NCI-H510A (cell line): ENCODE data around the gene ZNF438.

Experiments
- DNase-seq: peaks from one replicate; lab custom pipeline; 2025; lab: John Stamatoyannopoulos, UW

ZNF438 gene

DNA sequence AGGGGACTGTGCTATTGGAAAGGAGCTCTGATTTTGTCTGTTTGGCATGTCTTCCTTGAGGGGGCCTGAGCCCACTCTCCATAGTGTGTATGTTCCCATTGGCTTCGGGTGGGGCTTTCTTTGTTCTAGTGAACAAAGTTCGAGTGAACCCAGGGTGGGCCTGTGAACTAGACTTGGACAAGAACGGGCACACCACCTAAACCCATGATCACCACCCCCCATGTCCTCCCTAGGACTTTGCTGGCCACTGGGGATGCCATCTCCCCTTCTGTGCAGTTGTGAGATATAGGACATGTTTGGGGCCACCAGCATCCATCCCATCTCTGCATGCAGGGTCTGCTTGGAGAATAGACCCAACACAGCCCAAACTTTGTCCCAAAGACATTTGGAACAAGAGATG, 206.6 kb downstream of the ZNF438 start:
- DNase-seq: no peak

DNA sequence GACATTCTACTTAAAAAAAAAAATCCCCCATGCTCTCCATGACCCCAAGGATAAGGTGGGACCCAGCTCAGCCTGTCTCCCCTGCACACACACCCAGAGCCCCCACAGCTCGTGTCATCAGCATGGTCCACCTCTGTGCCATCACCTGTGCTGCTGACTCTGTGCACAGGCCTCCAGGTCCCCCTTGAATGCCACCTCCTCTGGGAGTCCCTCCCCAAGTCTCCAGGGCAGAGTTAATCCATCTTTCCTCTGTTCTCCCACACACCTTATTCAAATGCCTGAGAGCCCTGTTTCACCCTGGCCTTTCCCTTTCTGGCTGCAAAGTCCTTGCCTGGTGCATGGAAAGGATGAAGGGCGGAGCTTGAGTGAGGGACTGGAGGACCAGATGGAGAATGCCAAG, 208.0 kb downstream of the ZNF438 start:
- DNase-seq: no peak

DNA sequence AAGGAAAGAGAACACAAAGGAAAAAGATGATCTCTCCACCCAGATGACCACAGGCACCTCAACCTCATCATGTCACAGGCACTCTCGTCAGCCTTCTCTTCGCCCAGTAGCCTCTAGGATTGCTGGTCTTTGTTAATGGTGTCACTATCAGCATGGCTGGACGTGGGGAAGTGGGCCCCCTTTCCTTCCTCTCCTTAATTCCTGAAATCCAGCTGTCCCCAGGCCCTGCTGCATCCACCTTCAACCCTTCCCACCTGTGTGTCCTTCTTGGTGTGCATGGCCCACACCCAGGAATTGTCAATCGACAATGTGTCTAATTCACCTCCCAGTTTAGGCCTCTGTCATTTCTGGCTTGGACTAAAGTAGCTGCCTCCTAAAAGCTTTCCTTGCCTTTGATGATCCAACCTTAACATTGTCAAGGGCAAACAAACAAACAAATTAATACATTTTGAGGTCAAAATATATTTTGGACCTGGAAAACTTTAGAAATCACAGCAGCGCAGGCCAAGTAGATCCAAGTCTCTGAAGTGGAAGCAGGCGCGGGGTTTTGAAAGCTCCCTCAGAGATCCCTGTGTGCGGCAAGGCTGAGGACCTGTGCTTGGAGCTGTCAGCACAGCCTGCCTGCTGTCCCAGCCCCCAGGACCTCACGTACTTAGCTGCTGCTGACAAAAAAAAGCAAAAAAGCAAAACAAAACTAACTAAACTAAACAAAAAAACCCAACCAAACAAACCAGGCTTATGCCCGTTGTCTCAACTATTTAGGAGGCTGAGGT, 208.8 kb downstream of the ZNF438 start:
- no peak for DNase-seq

DNA sequence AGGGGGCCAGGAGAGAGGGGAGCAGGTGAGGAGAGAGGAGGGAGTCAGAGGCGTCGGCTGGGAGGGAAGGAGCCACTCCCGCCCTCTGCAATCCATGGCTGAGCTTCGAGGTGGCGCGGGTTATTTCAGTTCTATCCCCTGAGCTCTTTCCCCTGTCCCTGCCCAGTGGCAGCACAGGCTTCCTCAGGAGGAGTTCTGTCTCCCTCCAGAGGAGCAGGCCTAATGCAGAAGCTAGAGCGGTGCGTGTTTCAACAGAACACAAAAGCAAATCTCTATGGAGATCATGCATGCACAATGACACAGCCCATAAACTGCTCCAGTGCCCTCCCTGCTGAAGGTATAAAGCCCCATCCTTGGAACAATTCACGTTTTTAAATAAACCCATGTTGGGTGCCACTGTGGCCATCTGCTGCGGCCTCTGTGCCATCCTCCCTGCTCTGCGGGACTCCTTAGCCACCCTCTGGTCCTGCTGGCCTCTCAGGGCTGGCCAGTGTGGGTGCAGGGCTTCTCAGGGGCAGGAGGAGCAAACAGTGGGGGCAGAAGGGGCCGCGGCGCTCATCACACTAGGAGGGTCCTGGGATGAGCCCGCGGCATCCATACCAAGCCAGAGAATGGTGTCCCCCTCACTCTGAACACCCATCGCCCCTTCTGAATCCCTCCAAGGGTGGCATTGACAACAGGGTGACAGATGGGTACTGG, 209.5 kb downstream of the ZNF438 start:
- DNase-seq: no peak

DNA sequence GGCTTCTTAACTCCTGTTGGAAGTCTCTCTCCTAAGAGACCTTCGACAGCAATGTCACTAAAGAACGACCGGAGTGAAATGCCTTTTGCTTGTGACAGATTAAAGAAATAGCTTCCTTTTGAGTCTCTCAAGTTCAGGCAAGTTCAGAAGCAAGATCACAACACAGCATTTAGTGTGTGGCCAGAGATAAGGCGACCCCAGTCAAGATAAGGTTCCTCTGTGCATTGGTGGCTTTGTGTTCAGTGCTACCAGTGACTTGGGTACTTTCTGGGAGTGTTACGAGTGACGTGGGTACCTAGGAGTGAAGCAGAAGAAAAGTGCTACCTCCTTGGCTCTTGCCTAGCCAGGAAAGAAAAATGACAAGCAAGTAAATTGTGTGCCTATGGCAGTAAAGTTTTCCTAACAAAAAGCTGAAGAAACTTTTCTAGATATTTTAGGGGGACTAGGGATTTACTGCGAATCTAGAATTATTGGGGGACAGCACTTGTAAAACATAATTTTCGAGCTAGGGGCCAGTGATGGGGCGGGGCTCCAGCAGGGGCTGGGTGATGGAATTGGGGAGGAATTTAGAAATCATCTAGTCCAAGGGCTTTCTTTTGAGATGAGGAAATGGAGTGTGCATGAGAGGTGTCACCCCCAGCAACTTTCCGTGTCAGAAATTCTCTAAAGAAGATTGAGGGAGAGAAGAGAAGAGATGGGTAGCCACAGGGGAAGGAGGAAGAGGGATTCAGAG, 210.2 kb downstream of the ZNF438 start:
- DNase-seq: no peak

DNA sequence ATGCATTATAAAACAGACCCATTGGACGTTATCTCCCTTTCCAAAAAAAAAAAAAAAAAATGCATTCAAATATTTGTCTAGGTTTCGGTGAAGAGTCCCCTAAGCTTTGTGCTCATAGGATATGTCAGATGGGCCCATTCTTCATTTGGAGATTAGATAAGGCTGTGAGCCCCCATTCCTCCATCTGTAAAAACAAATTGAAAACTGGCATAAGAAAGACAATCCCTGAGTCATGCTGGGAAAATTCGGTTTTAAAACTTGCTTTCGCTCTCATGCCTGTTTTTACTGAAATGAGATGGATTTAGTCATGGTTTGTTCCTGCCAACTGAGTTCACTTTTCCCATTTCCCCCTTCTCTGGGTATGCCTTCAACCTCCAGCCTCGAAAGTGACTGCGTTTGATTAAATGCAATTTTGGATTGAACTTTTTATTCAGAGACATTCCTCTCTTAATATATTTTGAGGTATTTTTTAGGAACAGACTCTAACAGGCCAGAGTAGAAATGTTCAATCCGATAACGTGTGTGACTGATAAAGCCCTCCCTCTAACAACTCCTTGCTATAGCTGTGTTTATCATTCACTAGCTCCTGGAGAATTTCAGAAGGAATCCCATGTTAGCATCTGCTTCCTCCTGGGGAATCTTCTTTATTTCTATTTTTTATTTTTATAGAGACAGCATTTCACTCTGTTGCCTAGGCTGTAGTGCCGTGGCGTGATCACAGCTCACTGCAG, 211.2 kb downstream of the ZNF438 start:
- DNase-seq: no peak

DNA sequence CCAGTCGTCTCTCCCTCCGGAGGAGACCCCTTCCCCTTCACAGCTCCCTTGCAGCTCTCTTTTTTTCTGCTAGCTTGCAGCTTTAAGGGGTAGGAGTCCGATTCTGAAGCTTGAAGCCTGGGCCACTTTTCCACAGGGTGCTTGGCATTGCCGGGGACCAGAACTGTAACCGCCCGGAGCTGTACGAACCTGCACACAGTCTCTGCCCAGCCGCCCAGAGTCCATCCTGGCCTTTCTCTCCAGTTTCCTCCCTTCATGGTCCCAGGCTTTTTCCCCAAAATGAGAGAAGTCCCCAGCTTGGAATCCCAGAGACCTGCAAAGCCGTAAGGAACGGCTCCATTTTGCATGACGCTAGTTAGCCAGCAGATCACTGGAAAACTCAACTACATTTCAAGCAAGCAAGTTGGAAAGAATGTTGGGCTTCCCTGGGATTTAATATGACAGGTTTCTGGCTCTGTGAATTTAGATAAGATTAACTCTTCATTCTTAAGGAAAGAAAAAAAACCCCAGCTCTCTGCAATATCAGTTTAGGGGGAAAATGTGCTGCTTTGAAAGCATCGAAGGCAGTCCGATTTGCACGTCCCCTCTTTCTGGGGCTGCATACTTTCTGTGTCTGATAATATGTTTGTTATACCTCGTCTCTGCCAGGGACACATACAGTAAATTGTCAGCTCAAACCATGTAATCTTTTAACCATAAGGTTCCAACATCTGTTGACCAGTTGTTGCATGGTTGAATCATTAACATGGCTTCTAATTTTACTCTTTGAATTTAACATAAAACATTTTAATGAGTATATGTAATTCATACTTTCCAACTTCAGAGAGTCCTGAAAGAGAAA, 212.1 kb downstream of the ZNF438 start:
- DNase-seq: no peak

DNA sequence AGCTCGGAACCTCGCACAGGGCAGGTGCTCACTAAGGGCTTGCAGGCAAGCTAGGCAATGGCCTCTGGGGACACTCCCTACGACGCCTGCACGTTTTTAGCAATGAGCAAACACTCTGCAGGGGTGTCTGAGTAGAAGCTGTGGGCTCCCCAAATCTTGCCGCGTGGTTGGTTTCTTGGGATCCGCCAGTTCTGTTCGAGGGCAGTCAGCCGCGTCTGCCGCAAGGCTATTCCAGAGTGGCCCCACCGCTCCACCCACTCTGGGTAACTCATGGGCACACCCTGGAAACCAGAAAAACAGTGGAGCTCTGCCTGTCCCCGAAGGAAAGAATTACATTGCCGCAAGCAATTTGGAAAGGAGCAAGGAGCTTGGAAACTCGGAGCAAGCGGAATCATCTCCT, 212.8 kb downstream of the ZNF438 start:
- no peak for DNase-seq

DNA sequence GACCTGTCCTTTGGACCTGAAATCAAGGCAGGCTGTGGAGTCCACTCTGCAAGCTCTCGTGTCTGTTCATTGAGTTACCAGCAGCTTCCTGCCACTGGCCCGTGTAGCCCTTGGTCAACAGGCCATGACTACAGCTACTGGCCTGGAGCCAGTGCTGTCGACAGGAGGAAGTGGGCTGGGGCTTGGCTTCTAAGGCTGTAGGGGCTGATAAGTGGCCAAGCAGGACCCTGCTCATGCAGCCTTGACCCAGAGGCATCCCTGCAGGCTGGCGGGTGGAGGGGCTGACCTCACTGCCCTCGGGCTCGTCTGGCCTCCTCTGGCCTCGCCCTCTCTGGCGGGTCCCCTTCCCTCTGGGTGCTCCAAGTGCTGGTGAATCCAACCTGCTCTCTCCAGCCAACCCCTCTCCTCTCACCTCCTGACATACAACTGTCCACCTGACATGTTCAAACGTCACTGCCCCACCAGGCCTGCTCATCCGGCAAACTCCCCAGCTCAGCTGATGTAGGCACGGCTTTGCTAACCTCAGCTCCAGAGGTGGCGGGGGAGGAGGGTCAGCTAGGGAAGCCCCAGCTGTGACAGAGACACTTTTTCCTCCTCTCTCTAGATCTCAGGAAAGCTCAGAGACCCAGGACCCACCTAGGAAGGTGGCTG, 213.5 kb downstream of the ZNF438 start:
- no peak for DNase-seq

DNA sequence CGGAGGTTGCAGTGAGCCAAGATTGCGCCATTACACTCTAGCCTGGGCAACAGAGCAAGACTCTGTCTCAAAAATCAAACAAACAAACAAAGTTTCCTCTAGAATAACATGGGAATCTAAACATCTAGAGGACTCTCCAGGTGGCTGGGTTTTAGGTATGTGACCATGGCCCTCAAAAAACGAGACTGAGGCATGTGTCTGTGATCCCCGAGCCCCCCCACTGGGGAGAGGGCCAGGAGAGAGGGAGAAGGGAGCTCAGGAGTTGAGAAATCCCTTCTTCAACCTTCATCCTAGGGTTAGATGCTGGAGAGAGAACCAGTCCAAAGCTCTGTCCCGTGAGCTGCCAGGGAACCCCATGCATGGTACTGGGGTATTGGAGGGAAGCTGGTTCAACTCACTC, 214.1 kb downstream of the ZNF438 start:
- no peak for DNase-seq

DNA sequence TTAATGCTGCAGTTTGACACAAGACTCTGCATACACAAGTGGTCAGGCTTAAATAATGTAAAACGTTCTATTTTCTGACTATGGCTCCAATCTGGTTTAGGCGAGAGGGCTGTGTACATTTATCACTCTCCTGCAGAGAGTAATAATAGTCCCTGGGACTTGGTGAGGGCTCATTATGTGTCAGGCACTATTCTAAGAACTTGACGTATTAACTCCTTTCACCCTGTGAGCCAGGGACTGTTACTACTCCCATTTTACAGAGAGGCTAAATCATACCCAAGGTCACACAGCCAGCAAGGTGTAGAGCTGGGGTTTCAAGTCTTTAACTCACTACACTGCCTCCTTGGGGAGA, 214.9 kb downstream of the ZNF438 start:
- DNase-seq: no peak

DNA sequence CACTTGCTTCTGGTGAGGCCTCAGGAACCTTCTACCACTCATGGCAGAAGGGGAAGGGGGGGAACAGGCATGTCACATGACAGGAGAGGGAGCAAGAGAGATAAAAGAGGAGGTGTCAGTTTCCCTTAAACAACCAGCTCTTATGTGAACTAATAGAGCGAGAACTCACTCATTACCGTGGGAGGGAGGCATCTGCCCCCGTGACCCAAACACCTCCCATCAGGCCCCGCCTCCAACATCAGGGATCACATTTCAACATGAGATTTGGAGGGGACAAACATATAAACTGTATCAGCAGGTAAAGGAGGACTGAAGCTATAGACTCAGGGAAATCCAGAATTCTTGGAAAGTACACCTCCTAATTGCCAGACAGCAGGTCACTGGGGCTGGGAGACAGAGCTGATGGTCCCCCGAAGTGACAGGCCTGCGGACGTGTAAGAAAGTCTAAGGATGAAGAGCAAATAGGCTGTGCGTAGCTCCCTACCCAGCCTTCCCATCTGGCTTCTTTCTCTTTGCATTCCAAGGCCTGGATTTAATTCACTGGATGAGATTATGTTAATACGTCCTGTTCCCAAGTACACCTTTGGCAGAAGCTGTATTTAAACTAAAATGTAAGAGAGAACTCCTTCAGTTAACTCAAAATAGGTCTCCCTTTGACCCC, 215.4 kb downstream of the ZNF438 start:
- no peak for DNase-seq

DNA sequence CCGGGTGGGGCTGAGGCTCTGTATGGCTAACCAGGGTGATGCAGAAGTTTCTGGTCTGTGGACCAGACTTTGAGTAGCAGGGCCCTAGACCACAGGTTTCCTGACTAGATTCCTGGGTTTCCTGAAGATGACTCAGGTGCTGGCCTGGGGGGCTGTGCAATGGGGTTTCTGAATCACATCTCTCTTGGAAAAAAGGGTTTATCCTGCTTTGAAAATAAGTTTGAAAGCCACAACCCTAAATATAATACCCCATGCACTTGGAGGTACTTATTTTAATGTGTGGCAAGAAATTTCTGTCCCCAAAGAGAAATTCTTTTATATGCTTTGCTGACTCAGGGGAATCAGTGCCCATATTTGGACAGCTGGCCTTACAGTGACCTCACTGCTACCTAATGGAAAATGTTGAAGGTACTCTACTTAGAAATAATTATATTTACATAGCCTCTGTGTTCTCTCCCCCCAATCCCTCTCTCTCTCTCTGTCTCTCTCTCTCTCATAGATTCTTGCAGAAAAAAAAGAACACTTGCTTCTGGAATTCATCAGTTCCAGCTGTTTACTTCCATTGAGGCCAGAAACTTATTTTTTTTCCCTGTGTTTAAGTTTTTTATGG, 217.7 kb downstream of the ZNF438 start:
- no peak for DNase-seq

DNA sequence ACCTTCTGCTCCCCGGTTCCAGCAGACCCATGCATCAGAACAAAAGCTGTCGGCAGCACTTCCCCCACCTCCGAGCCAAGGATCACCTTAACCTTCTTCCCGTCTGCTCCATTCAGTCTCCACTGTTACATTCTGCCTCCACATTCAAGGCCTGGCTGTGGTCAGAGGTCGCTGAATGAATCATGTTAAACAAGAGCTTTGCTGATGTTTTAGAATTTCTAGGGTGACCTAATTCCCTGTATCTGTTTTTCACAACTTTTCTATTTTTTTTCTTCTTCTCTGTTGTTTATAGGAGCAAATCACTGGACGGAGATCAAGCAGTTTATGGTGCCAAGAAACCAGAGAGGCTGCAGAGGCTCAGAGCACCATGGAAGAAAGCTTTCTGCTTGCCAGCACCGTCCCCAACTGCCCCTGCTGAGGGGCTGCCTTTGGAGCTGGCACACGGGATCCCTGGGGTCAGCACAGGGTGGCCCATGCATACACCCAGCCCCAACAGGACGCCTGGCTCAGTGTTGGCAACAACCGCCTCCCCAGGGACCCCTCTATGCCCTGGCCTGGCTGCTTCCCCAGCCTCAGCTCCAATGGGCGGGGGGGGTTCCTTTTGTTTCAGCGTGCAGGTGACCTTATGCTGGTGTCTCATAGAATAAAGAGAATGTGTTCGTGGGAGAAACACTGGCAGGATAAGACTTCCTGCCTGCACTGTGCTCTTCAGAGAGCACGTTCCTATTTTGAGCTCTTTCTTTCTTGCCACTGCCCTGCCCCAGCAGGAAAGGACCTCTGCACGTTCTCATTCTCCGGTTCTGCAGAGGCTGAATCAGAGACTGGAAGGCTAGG, 219.4 kb downstream of the ZNF438 start:
- DNase-seq: no peak

DNA sequence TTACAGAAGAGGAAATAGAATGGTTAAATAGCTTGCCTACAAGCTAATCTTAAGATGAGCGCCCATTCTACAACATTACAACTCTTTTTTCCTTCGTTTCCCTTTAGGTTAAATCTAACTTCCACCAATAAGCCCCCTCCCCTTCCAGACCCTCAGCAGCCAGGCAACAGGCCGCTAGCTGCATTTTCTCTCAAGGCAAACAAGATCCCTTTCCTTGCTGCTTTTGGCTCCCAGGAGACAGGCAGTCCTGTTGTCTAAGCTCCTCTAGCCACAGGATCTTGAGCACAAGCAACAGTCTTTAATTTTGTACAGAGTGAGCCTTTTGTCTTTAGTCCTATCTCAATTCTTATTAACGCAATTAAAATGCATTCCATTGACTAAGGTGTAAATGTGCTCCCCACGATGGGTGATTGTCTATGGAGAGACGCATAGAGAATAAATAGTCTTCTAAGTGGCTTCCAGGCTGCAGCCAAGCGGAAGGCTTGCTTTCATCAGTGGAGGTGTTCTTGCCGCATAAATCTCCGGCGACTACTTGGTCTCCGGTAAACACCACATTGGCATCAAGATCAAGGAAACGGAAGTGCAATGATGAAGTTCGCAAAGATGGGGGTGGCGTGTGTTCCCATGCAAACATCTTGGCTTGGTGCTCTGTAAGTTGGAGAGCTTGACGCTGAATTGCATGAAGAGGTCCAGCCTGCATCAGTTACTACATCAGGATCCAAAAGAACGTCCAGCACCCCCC, 220.2 kb downstream of the ZNF438 start:
- DNase-seq: no peak

DNA sequence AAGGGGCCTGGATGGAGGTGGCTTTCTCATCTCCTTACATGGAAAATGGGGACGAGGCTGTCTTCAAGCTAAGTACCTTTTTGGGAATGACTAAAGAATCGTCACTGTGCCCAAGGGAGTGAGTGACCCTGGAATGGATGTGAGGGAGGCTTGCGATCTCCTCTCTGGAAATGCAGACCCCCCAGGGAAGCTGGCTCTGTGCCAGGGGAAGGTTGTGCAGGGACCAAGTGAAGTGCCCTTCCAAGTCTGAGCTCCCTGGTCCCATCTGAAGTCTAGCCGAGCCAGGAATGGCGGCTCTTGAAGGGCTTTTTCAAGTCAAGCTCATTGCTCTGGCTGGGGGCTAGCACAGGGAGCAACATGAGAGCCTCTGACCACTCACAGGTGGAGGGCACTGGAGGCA, 221.2 kb downstream of the ZNF438 start:
- DNase-seq: no peak

DNA sequence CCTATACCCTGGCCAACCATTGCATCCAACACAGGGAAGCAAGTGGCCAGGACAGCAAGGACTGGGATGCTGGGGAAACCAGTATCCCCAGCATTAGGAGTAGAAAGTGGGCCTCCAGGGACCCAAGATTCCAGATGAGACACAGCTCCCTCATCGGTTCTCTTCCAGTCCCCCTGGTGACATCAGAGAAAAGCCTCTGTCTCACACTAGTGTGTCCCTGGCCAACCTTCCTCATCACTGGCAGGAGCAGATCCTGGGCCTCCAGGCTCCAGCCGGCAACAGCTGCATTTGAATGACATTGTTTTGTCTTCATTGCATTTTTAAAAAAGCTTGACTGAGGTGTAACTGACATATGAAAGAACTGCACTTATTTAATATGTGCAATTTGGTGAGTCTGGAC, 224.8 kb downstream of the ZNF438 start:
- DNase-seq: no peak

DNA sequence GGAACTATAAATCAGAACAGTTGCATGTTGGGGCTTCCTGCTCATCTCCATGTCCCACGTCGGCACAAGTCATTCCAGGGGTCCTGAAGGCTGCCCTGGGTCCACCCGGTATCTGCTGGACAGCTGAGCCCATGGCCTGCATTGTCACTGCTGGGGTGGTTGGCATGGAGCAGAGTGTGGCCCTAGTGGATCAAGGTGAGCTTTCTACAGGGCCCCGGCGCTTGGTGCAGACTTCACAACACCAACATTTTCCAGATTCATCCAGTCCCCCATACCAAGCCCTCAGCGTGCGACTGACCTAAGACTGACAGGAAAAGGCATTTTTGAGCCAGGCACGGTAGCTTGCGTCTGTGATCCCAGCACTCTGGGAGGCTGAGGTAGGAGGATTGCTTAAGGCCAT, 226.6 kb downstream of the ZNF438 start:
- no peak for DNase-seq
